Transverse colon (tissue), 4 donors: ENCODE measurements around the gene PRKCE. TPM values are rescaled to one million over a fixed set of nuclear protein-coding genes. Genes with fewer than 3 reads are reported as not detected.

Experiments
- DNase-seq: peaks from one replicate; pipeline ENCODE4 v3.0.0-alpha.2; 2019
- H3K27ac ChIP-seq, 4 donors: fragments of 200-600 bp; sonication (generic); 2 replicates each; pipeline ENCODE4 v1.5.1; 2016 to 2018; ENCODE audit warnings: inconsistent platforms in 4 of 4
- H3K27me3 ChIP-seq: fragments of 200-600 bp; sonication (generic); 2 replicates; pipeline ENCODE4 v1.5.1; 2017; ENCODE audit warnings: inconsistent platforms
- H3K36me3 ChIP-seq, 4 donors: fragments of 200-600 bp; sonication (generic); 2 replicates each; pipeline ENCODE4 v1.5.1; 2017 to 2019; ENCODE audit warnings: inconsistent platforms in 4 of 4
- H3K4me1 ChIP-seq, 4 donors: fragments of 200-600 bp; sonication (generic); 2 replicates each; pipeline ENCODE4 v1.5.1; 2017 to 2020; ENCODE audit warnings: inconsistent platforms in 4 of 4
- H3K4me3 ChIP-seq, 4 donors: fragments of 200-600 bp; sonication (generic); 1 replicate in 1 of 4; 2 replicates in 3 of 4; pipeline versions ENCODE4 v1.5.1 to v1.6.1; 2017 to 2019; ENCODE audit warnings: inconsistent platforms in 4 of 4
- H3K9me3 ChIP-seq, 2 donors: fragments of 200-600 bp; sonication (generic); 2 replicates each; pipeline ENCODE4 v1.5.1; 2017 to 2019; ENCODE audit warnings: inconsistent platforms in 2 of 2
- EP300 ChIP-seq: sonication (generic); formaldehyde crosslinking; IDR thresholded peaks from one replicate; pipeline ENCODE4 v1.6.1; 2017; ENCODE audit warnings: antibody characterized with exemption, low read depth
- POLR2A ChIP-seq: fragments of 450-650 bp; IDR thresholded peaks from one replicate; pipeline ENCODE4 v1.6.1; 2016; ENCODE audit warnings: antibody characterized with exemption, mild to moderate bottlenecking, moderate library complexity
- POLR2AphosphoS5 ChIP-seq, 3 donors: sonication (generic); formaldehyde crosslinking; IDR thresholded peaks; one replicate each; pipeline ENCODE4 v1.6.1; 2016; ENCODE audit warnings: antibody characterized with exemption in 3 of 3
- WGBS, 2 donors: methylation state at CpG; one replicate each; pipeline ENCODE4 v1.1.5; 2018; ENCODE audit warnings: low coverage in 1 of 2; 5-methylcytosine and 5-hydroxymethylcytosine counted together
- in situ Hi-C, 4 donors: fragments of 200-750 bp; cut with MboI; loops; one replicate each; pipeline versions ENCODE4 v1.15.0 to v1.15.1; 2017; ENCODE audit warnings: low sequenced_read_pairs in 3 of 4, low pct_ligation_motif_present in 1 of 4, low pct_unique_long_range_greater_than_20kb in 1 of 4
- intact Hi-C: fragments of 100-400 bp; cut with DNase I; formaldehyde crosslinking; loops from one replicate; pipeline ENCODE4 v1.15.1; 2023; ENCODE audit warnings: low total_unique reads
- total RNA-seq, 4 donors: library from RNA; depleted of rRNA; stranded (reverse); fragments of >200 nt; gene quantifications; one replicate each; pipeline ENCODE4 v1.1.0, GENCODE V29; 2016
- TF ChIP-seq, protein P1 (sequence below), 5 experiments: fragments of 200-600 bp in 3 of 5; fragments of 450-650 bp in 2 of 5; sonication (generic) in 3 of 5; IDR thresholded peaks; 1 replicate in 2 of 5; 2 replicates in 3 of 5; pipeline ENCODE4 v1.5.1; 2016 to 2017; ENCODE audit warnings: antibody characterized with exemption in 5 of 5, inconsistent platforms in 3 of 5, mild to moderate bottlenecking in 2 of 5, moderate library complexity in 1 of 5

Gene PRKCE
- total RNA-seq, 4 donors from 2014 or later, result 8.6 to 20.6 (median 11.3) TPM

DNA sequence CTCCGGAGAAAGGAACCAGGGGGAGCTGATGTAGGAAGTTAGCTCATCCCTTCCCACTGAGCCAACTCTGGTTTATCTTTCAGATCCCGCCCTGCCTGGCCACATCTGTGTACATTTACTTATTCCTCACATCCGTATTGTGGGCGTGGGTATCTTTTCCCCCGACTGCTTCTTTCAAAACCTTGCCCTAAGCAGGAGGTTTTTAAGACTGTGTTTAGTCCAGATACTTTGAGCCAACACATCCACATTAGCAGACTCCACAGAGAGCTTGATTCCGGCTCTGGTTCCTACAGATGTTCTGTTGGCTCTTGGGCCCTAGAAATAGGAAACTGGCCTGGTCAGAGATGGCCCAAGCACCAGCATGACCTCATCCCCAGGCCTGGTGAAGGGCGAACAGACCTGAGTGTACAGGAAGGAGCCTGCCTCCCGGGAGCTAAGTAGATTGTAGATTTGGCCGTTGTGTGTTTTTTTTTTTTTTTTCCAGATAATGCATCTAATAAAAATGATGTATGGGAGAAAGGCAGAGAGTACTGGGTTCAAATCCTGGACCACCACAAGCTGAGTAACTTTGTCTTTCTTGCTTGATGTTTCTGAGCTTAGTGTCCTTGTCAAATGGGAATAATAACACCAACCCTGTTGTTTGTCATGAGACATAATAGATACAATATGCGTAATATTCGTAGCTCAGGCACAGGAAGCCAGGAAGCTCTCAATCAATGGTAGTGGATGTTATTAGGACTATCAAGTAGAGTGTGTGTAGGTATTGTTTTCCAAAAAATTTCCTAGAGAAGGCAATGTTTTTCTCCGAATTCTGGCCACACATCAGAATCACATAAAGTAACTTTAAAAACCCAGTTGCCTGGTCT lies 92.3 kb downstream of the PRKCE start:
- Histone ChIP-seq H3K4me3 (no peak overlapping the region), H3K27ac (peak overlapping the region; percentile 21 to 44 (median 34)), H3K4me1 (peaks cover 7 to 44% (median 25%) of the 10 kb centered on the region in 4 donors), H3K36me3 (no peaks in the 10 kb centered on the region), H3K9me3 (no peaks in the 10 kb centered on the region), H3K27me3 (no peaks in the 10 kb centered on the region)
- 56 to 77% methylated on average over 7 to 12 of the region's 12 CpGs for WGBS, 2 donors
- in situ Hi-C loops, result no loop called here
- peak; percentile 25 for DNase-seq
- TF ChIP-seq EP300 (no peak), POLR2A (no peak), POLR2AphosphoS5 (IDR thresholded peaks at IDR 0.05) (no peak)
- TF ChIP-seq, protein P1, sequence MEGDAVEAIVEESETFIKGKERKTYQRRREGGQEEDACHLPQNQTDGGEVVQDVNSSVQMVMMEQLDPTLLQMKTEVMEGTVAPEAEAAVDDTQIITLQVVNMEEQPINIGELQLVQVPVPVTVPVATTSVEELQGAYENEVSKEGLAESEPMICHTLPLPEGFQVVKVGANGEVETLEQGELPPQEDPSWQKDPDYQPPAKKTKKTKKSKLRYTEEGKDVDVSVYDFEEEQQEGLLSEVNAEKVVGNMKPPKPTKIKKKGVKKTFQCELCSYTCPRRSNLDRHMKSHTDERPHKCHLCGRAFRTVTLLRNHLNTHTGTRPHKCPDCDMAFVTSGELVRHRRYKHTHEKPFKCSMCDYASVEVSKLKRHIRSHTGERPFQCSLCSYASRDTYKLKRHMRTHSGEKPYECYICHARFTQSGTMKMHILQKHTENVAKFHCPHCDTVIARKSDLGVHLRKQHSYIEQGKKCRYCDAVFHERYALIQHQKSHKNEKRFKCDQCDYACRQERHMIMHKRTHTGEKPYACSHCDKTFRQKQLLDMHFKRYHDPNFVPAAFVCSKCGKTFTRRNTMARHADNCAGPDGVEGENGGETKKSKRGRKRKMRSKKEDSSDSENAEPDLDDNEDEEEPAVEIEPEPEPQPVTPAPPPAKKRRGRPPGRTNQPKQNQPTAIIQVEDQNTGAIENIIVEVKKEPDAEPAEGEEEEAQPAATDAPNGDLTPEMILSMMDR (IDR thresholded peaks at IDR 0.05), result no peak
- intact Hi-C loops, result no loop called here

GRCh38 chr2:45745231-45745630 lies 93.8 kb downstream of the PRKCE start:
- intact Hi-C loops (no loop called here), in situ Hi-C loops (no loop called here)
- TF ChIP-seq POLR2A, result no peak
- TF ChIP-seq, protein P1 (IDR thresholded peaks at IDR 0.05), result no peak
- TF ChIP-seq POLR2AphosphoS5 (IDR thresholded peaks at IDR 0.05), result no peak
- TF ChIP-seq EP300, result no peak
- peak; percentile 62 for DNase-seq
- peak overlapping the region in 3 of 4 donors; percentile 6 to 33 (median 25) for H3K27ac ChIP-seq
- no peaks in the 10 kb centered on the region for H3K27me3 ChIP-seq
- H3K9me3 ChIP-seq, result no peaks in the 10 kb centered on the region
- peaks cover 7 to 44% (median 25%) of the 10 kb centered on the region in 4 donors for H3K4me1 ChIP-seq
- no peak overlapping the region for H3K4me3 ChIP-seq
- WGBS, 2 donors, result 60% methylated on average over 1 to 5 of the region's 5 CpGs
- H3K36me3 ChIP-seq, result no peaks in the 10 kb centered on the region

- Histone ChIP-seq H3K27me3 (no peaks in the 10 kb centered on the region), H3K4me1 (peaks cover 7 to 37% (median 24%) of the 10 kb centered on the region in 4 donors), H3K27ac (no peak overlapping the region), H3K9me3 (no peaks in the 10 kb centered on the region), H3K36me3 (no peaks in the 10 kb centered on the region), H3K4me3 (no peak overlapping the region)
- TF ChIP-seq EP300 (no peak), POLR2AphosphoS5 (IDR thresholded peaks at IDR 0.05) (no peak)
- TF ChIP-seq, protein P1 (IDR thresholded peaks at IDR 0.05), result no peak
- in situ Hi-C loops (no loop called here), intact Hi-C loops (no loop called here)
- WGBS, 2 donors, result 93 to 100% methylated on average over 3 to 4 of the region's 4 CpGs
- no peak for DNase-seq
Observed at GRCh38 chr2:45746888-45747287, 95.4 kb downstream of the PRKCE start.

DNA sequence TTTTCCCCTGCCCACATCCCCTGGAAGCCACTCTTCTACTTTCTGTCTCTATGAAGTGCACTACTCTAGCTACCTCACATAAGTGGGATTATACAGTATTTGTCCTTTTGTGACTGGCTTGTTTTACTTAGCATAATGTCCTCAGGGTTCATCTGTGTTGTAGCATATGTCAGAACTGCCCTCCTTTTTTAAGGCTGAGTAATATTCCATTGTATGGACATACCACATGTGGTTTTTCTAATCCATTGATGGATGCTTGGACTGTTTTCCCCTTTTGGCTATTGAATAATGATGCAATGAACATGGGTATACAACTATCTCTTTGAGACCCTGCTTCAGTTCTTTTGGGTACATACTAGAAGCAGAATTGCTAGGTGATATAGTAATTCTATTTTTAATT lies 95.9 kb downstream of the PRKCE start:
- Histone ChIP-seq H3K27me3 (no peaks in the 10 kb centered on the region), H3K4me3 (no peak overlapping the region), H3K9me3 (no peaks in the 10 kb centered on the region), H3K4me1 (peaks cover 7 to 36% (median 22%) of the 10 kb centered on the region in 4 donors), H3K27ac (no peak overlapping the region), H3K36me3 (no peaks in the 10 kb centered on the region)
- in situ Hi-C loops (no loop called here), intact Hi-C loops (no loop called here)
- DNase-seq, result no peak
- TF ChIP-seq, protein P1 (IDR thresholded peaks at IDR 0.05), result no peak
- no peak for TF ChIP-seq POLR2AphosphoS5 (IDR thresholded peaks at IDR 0.05)
